Fibroblast of skin of right biceps (primary cell): ENCODE measurements around the gene ADAMTS10.
"Not testable (repeated sequence)": the region's sequence is repeated elsewhere in the genome, so short reads cannot be mapped to it uniquely, and the experiment has no call there.

Source experiments
- DNase-seq: peaks from one replicate; pipeline ENCODE4 v3.0.0-alpha.2; 2013

The ADAMTS10 gene

GRCh38 chr19:8622886-8623285, 12.4 kb upstream of the ADAMTS10 start:
- DNase-seq, result not testable (repeated sequence)

- peak; percentile 13 for DNase-seq
Observed at GRCh38 chr19:8618751-8619150, 8.2 kb upstream of the ADAMTS10 start.

GRCh38 chr19:8617984-8618383, 7.5 kb upstream of the ADAMTS10 start:
- DNase-seq, result no peak

- DNase-seq, result not testable (repeated sequence)
Observed at GRCh38 chr19:8617325-8617724, 6.8 kb upstream of the ADAMTS10 start.

DNA sequence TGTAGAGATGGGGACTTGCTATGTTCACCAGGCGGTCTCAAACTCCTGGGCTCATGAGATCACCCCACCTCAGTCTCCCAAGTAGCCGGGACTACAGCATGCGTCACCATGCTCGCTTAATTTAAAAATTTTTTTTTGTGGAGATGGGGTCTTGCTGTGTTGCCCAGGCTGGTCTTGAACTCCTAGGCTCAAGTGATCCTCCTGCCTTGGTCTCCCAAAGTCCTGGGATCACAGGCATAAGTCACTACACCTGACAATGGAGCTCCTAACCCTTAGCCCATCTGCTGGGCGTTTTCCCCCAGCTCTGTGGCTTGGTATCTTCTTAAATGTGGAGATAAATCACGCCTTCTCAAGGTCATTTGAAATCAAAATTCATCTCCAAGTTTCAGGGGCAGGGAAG, 6.3 kb upstream of the ADAMTS10 start:
- DNase-seq, result no peak

- DNase-seq, result peak; percentile 52
Observed at GRCh38 chr19:8615813-8616596, 5.5 kb upstream of the ADAMTS10 start.

GRCh38 chr19:8615024-8615423, 4.5 kb upstream of the ADAMTS10 start:
- peak; percentile 65 for DNase-seq

- DNase-seq, result no peak
Observed at GRCh38 chr19:8614455-8614854, 3.9 kb upstream of the ADAMTS10 start.

DNA sequence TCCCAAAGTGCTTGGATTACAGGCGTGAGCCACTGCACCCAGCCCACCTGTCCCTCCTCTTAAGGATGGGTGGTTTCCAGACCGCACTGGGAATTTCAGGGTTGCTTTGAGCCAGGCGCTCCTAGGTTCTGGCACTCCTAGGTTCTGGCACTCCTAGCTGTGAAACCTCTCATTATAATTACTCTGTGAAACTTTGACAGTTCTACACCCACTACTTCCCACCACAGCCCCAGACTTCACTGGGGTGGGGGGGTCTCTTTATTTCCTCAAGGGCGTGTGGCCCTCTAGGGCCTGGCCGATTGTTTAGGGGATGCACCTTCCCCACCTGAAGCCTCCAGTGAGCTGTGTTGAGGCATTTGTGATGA, 2.3 kb upstream of the ADAMTS10 start:
- DNase-seq, result no peak

GRCh38 chr19:8611877-8612806, 1.6 kb upstream of the ADAMTS10 start:
- peak; percentile 90 for DNase-seq

GRCh38 chr19:8611391-8611876, 919 bp upstream of the ADAMTS10 start:
- DNase-seq, result peak; percentile 42

GRCh38 chr19:8610936-8611300, 403 bp upstream of the ADAMTS10 start:
- no peak for DNase-seq

DNA sequence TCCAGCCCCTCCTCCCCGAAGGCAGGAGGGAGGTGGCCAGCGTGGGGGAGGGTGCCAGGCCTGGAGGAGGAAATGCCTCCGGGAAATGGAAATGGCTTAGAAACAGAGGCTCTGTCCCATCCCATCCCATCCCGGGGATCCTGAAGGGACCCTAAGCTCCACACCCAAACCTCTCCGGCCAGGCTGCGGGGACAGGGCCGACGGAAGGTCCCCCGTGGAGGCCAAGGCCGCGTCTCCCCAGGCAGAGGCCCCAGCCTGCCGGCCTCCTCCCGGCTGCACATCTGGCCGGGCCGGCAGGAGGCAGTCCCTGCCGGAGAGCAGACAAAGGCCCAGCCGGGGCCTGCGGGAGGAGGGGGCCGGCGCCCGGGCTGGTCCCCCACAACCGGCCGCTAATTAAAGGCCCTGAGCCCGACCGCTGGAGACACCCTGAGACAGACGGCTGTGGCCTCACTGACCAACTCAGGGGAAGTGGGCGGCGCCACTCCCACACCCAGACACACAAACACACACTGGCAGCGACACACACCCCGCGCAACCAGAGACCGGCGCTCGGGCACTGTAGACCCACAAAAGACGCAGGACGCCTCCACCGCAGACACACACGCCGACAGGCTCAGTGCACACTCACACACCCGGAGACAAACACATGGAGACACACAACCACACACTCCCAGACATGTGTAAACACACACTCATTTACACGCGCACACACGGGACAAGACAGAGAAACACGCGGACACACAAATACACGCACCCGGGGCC, 1.1 kb downstream of the ADAMTS10 start:
- DNase-seq, result peak; percentile 70

DNA sequence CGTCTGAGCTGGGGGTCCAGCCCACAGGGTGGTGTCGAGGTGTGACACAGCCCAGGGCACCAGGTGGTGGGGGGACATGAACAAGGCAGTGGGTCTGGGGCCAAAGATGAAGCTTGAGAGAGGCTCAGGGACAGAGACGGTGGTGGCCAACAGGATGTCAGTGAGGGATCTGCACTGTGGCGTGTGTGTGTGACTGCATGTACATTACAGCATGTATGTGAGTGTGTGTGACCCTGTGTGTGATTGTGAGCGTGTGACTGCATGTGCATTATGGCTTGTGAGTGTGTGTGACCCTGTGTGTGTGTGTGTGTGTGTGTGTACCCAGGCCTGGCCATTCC, 1.6 kb downstream of the ADAMTS10 start:
- no peak for DNase-seq

GRCh38 chr19:8607386-8607785, 3.1 kb downstream of the ADAMTS10 start:
- DNase-seq, result peak; percentile 67

- no peak for DNase-seq
Observed at GRCh38 chr19:8605514-8605913, 5.0 kb downstream of the ADAMTS10 start.

GRCh38 chr19:8601796-8602195, 8.7 kb downstream of the ADAMTS10 start:
- no peak for DNase-seq

DNA sequence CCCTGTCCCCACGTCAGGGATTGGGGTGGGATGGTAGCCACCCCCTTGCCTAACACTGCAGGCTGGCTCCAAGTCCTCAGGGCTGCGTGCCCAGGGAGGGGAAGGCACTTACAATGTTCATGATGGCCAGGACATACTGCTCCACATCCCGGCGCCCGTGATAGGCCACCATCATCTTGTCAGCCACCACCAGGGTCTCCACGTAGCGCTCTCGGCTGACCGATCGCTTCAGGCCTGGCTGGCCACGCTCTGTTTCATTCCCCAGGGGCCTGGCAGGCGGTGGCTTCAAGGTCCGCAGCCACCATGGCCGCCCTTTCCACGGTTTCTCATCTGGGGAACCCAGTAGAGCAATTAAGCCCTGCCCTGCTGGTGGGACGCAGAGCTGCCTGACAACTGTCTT, 9.7 kb downstream of the ADAMTS10 start:
- DNase-seq, result no peak

GRCh38 chr19:8600064-8600463, 10.5 kb downstream of the ADAMTS10 start:
- DNase-seq, result no peak

DNA sequence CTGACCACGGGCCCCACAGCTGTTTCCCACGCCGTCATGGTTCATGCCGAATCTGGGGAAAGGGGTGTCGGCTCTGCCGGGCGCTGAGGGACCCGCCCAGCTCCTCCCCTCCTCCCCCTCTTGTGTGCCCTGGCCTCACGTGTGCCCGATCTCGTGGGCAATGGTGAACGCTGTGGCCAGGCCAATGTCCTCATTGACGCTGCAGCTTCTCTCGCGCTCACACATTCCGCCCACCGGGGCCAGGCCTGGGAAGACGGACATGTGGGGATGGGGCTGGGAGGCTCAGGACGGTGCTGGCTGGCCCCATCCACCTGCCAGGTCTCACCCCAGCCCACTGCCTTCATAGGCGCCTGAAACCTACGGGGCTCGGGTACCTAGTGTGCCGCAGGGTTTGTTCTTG, 14.3 kb downstream of the ADAMTS10 start:
- DNase-seq, result no peak

- DNase-seq, result no peak
Observed at GRCh38 chr19:8595651-8596050, 14.9 kb downstream of the ADAMTS10 start.

DNA sequence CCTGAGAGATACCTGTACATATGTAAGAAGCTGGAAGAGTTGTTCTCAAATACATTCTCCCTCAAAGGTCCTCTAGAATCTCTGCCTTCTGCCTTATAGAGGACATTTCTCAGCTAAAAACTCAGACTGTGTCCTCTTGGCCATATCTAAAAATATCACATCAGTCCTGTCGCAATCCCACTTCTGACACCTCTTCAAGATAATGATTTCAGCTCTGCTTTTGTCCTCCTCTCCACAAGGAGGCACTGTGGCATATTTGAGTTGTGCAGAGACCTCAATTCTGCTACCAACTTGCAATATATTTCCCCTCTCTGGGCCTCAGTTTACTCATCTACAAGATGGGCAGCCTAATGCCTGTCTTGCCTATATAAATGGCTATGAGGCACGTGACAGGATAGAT, 16.6 kb downstream of the ADAMTS10 start:
- DNase-seq, result no peak
